ENCODE results near the gene RNU1-3. TPM values are rescaled to one million over a fixed set of nuclear protein-coding genes. Genes with fewer than 3 reads are reported as not detected.
A peak's percentile ranks its signal among the peaks of the same experiment; 100 is the strongest.

Gene RNU1-3
- total and polyA plus RNA-seq, 2 of the 13 experiments (the other 11 are each of a cell fraction or from before 2014, with no cell fraction given), result under 0.01 to 11,018 TPM

DNA sequence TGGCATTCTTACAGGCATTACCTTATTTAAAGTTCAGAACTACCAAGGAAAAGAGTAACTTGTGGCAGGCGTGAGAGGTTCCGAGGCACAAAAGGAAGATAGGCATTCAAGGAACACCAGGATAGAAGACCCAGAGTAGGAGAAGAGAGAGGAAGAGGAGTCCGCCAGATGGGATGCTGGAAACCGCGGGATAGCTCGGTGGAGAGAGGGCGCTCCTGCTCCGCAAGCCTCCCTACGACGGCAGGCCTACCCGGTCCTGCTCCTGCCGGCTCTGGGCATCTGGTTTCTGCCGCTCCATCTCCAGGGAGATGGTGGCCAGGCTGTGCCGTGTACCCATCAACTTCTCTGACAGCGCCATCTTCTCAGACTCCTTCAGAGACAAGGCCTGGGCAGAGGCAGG is 48.0 kb downstream of the RNU1-3 start (continued):
- TF ChIP-seq, protein P1, sequence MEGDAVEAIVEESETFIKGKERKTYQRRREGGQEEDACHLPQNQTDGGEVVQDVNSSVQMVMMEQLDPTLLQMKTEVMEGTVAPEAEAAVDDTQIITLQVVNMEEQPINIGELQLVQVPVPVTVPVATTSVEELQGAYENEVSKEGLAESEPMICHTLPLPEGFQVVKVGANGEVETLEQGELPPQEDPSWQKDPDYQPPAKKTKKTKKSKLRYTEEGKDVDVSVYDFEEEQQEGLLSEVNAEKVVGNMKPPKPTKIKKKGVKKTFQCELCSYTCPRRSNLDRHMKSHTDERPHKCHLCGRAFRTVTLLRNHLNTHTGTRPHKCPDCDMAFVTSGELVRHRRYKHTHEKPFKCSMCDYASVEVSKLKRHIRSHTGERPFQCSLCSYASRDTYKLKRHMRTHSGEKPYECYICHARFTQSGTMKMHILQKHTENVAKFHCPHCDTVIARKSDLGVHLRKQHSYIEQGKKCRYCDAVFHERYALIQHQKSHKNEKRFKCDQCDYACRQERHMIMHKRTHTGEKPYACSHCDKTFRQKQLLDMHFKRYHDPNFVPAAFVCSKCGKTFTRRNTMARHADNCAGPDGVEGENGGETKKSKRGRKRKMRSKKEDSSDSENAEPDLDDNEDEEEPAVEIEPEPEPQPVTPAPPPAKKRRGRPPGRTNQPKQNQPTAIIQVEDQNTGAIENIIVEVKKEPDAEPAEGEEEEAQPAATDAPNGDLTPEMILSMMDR (CRISPR knock-in tag; IDR thresholded peaks at IDR 0.05), result peak; percentile 30; the same call in 1 of the 2 replicates
- TF ChIP-seq POLR2AphosphoS5 (IDR thresholded peaks at IDR 0.05; ENCODE audit: low read depth, low read length), result no peak
- TF ChIP-seq POLR2AphosphoS2 (IDR thresholded peaks at IDR 0.05; ENCODE audit: low read depth, low read length), result no peak

DNA sequence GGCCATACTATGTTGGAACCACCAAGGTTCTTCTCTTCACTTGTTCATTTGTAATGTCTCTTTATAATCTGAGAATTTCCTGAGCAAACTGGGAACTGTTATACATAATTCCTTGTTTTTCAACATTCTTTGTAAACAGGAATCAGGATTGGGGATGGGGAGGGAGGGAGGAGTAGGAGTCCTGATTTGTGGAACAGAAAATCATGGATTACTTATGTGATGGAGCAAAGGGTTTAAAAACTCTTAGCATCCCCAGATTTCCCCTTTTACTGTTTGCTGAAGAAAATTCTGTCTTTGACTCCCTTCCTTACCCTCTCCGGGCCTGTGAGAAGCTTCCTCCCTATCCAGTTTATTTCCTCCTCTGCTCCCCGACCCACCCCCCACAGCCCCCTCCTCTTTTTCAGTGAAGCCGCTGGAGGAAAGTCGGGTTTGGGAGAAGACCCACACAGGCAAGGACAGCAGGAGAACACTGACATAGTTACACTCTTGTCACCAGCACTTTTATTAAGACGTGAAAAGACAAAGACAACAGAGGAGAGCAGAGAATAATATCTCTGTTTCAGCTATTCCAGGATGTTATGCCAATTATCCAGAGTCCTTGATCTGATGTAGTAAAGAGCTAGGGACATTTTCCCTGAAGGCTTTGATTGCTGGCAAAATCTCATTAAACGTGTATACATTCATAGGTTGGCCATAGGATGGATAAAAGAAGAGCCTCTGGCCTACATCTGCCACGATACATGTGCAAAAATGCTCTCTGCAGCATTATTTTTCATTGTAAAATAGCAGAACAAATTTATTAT is 48.8 kb downstream of the RNU1-3 start:
- FAIRE-seq (no peak), DNase-seq (ENCODE audit: low spot score) (no peak), ATAC-seq (no peak)
- Histone ChIP-seq H3K27ac (ENCODE audit: extremely low read length, insufficient read depth, low read length) (no peak overlapping the region), H3K9ac (ENCODE audit: insufficient read depth, low read depth, low read length) (no peak overlapping the region), H3K9me3 (ENCODE audit: low read length) (no peaks in the 10 kb centered on the region), H3K27me3 (ENCODE audit: control insufficient read depth in 1 of 2, insufficient read depth in 2 of 2, low read length in 2 of 2) (peaks cover 0 to 1% of the 10 kb centered on the region in 2 experiments; a peak in 1 of 5 replicates), H3K4me3 (replicated peaks in 1 of 3; ENCODE audit: insufficient read depth in 1 of 3, low read depth in 2 of 3, low read length in 3 of 3) (no peak overlapping the region), H3K4me1 (ENCODE audit: insufficient read depth, low read length) (peaks cover 12% of the 10 kb centered on the region), H3K79me2 (ENCODE audit: insufficient read depth, low read length) (no peaks in the 10 kb centered on the region), H3K4me2 (ENCODE audit: low read depth, low read length) (no peak overlapping the region), H2AFZ (ENCODE audit: low read length) (no peak overlapping the region), H3K36me3 (replicated peaks in 1 of 2; ENCODE audit: control insufficient read depth in 1 of 2, insufficient read depth in 2 of 2, low read length in 2 of 2) (peaks cover 21 to 38% of the 10 kb centered on the region in 2 experiments; a peak in 4 of 5 replicates), H4K20me1 (ENCODE audit: insufficient read depth, low read length) (no peaks in the 10 kb centered on the region)
- CTCF ChIA-PET (ENCODE audit: low intra/inter-chr PET ratio, low total read pairs), result interaction anchor here (1.0 kb wide), 1 partner anchor 333 kb away, joined by 4 read pairs; no protein-coding TSS in a partner anchor
- 95% methylated on average over 7 of the region's 7 CpGs for WGBS (ENCODE audit: low lambda C conversion rate)
- TSS peak; percentile 25 for BruUV-seq (replicated peaks)
- intact Hi-C loops (cut with micrococcal nuclease; ENCODE audit: unreplicated experiment), result loop anchor here (1.0 kb wide), 1 partner anchor 333 kb away; no protein-coding TSS in a partner anchor
- no peak for TF ChIP-seq MED1 (CRISPR knock-in tag; IDR thresholded peaks at IDR 0.05)
- peak; percentile 72 for TF ChIP-seq PCBP2 (optimal IDR thresholded peaks at IDR 0.05; ENCODE audit: low read depth, low read length, poor library complexity, severe bottlenecking)
- TF ChIP-seq HNRNPK (IDR thresholded peaks at IDR 0.05; ENCODE audit: low read depth, low read length, poor library complexity, severe bottlenecking), result peak; percentile 89
- TF ChIP-seq, protein P2, sequence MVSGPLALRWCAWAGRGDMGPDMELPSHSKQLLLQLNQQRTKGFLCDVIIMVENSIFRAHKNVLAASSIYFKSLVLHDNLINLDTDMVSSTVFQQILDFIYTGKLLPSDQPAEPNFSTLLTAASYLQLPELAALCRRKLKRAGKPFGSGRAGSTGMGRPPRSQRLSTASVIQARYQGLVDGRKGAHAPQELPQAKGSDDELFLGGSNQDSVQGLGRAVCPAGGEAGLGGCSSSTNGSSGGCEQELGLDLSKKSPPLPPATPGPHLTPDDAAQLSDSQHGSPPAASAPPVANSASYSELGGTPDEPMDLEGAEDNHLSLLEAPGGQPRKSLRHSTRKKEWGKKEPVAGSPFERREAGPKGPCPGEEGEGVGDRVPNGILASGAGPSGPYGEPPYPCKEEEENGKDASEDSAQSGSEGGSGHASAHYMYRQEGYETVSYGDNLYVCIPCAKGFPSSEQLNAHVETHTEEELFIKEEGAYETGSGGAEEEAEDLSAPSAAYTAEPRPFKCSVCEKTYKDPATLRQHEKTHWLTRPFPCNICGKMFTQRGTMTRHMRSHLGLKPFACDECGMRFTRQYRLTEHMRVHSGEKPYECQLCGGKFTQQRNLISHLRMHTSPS (CRISPR knock-in tag; IDR thresholded peaks at IDR 0.05; ENCODE audit: low read depth), result no peak
- in situ Hi-C loops (cut with HindIII; ENCODE audit: extremely low pct_ligation_motif_present, low pct_unique_long_range_greater_than_20kb), result no loop called here
- POLR2A ChIA-PET, result interaction anchor here (0.6 to 1.1 kb wide), 2 partner anchors 19 to 333 kb away, joined by 3 to 4 read pairs; no protein-coding TSS in a partner anchor

All from HepG2 (cell line).